Keratinocyte (primary cell): ENCODE measurements around the gene CLSTN2. TPM values are rescaled to one million over a fixed set of nuclear protein-coding genes. Genes with fewer than 3 reads are reported as not detected.

Experiments
- DNase-seq: peaks from one replicate; pipeline ENCODE4 v3.0.0-alpha.2; 2011; ENCODE audit warnings: low read depth, missing footprints, low spot score
- FAIRE-seq: peaks from 2 replicates; lab custom pipeline; 2011; peaks lifted over from hg19 to GRCh38; lab: Jason Lieb, UNC
- H2AFZ ChIP-seq: 2 replicates; pipeline ENCODE4 v1.6.0; 2012; ENCODE audit warnings: low read length, control low read depth, inconsistent platforms; ENCODE audit not compliant: control insufficient read depth
- H3K27ac ChIP-seq: 2 replicates; pipeline ENCODE4 v1.5.1; 2011; ENCODE audit warnings: low read length; ENCODE audit not compliant: control insufficient read depth, insufficient read depth
- H3K27me3 ChIP-seq: 3 replicates; pipeline ENCODE4 v1.6.0; 2011; ENCODE audit warnings: low read length; ENCODE audit not compliant: control insufficient read depth, insufficient read depth; ENCODE audit errors: extremely low read depth
- H3K36me3 ChIP-seq, 2 experiments: 2 replicates in 1 of 2; 3 replicates in 1 of 2; pipeline ENCODE4 v1.5.1; 2011; ENCODE audit warnings: low read length in 2 of 2, mild to moderate bottlenecking in 1 of 2; ENCODE audit not compliant: control insufficient read depth in 2 of 2, insufficient read depth in 2 of 2; ENCODE audit errors: extremely low read depth in 1 of 2
- H3K4me1 ChIP-seq: 3 replicates; pipeline ENCODE4 v1.5.1; 2011; ENCODE audit warnings: low read length; ENCODE audit not compliant: control insufficient read depth, insufficient read depth; ENCODE audit errors: extremely low read depth
- H3K4me2 ChIP-seq: 3 replicates; pipeline ENCODE4 v1.6.0; 2011; ENCODE audit warnings: low read depth, low read length; ENCODE audit not compliant: control insufficient read depth, insufficient read depth; ENCODE audit errors: extremely low read depth
- H3K4me3 ChIP-seq, 3 experiments: fragments of 200-600 bp in 1 of 3; sonication (generic) in 1 of 3; 2 replicates in 2 of 3; 3 replicates in 1 of 3; pipeline ENCODE4 v1.5.1; 2011 to 2016; ENCODE audit warnings: low read length in 3 of 3, mild to moderate bottlenecking in 3 of 3, control low read depth in 2 of 3, inconsistent platforms in 1 of 3, low read depth in 1 of 3, mixed read lengths in 1 of 3, mixed run types in 1 of 3, moderate library complexity in 1 of 3; ENCODE audit not compliant: control insufficient read depth in 2 of 3, insufficient read depth in 2 of 3; ENCODE audit errors: extremely low read depth in 1 of 3
- H3K79me2 ChIP-seq: 2 replicates; pipeline ENCODE4 v1.6.0; 2012; ENCODE audit warnings: low read length; ENCODE audit not compliant: control insufficient read depth, insufficient read depth
- H3K9ac ChIP-seq: 3 replicates; pipeline ENCODE4 v1.6.0; 2011; ENCODE audit warnings: low read length; ENCODE audit not compliant: control insufficient read depth, insufficient read depth; ENCODE audit errors: extremely low read depth
- H3K9me1 ChIP-seq: 3 replicates; pipeline ENCODE4 v1.6.0; 2011; ENCODE audit warnings: low read length; ENCODE audit not compliant: control insufficient read depth, insufficient read depth; ENCODE audit errors: extremely low read depth
- H3K9me3 ChIP-seq: 2 replicates; pipeline ENCODE4 v1.5.1; 2012; ENCODE audit warnings: low read depth, low read length; ENCODE audit not compliant: control insufficient read depth
- H4K20me1 ChIP-seq: 3 replicates; pipeline ENCODE4 v1.6.0; 2011; ENCODE audit warnings: low read length; ENCODE audit not compliant: control insufficient read depth, insufficient read depth; ENCODE audit errors: extremely low read depth
- CTCF ChIP-seq, 3 experiments: IDR thresholded peaks in 1 of 3; conservative IDR thresholded peaks in 1 of 3; optimal IDR thresholded peaks in 1 of 3; 2 replicates in 2 of 3; 3 replicates in 1 of 3; pipeline versions ENCODE3 to v1.5.1; 2011; ENCODE audit warnings: low read length in 3 of 3, mild to moderate bottlenecking in 3 of 3, moderate library complexity in 2 of 3, control low read depth in 1 of 3, inconsistent platforms in 1 of 3; ENCODE audit not compliant: insufficient read depth in 2 of 3; ENCODE audit errors: extremely low read depth in 1 of 3
- EZH2 ChIP-seq: IDR thresholded peaks from one replicate; pipeline ENCODE4 v1.6.1; 2012; ENCODE audit warnings: inconsistent platforms, mild to moderate bottlenecking, low read length, moderate library complexity
- dilution Hi-C: fragments of 300-500 bp; cut with MboI; formaldehyde crosslinking; loops from one replicate; pipeline ENCODE4 v1.7.0; 2020; ENCODE audit warnings: low sequenced_read_pairs; ENCODE audit not compliant: extremely low pct_ligation_motif_present
- polyA plus RNA-seq, 5 experiments: library from polyadenylated mRNA; depleted of rRNA in 3 of 5; stranded (reverse) in 3 of 5; stranded (forward) in 1 of 5; unstranded in 1 of 5; fragments of >200 nt; gene quantifications; 1 replicate in 1 of 5; 2 replicates in 3 of 5; 3 replicates in 1 of 5; pipeline versions ENCODE4 v1.2.1 to v1.2.3, GENCODE V29; 2011 to 2012; ENCODE audit warnings: missing spikeins in 2 of 5, low read depth in 1 of 5, low replicate concordance in 1 of 5

CLSTN2 gene
- polyA plus RNA-seq, 1 donor (not counting 4 experiments of a cell fraction or from before 2014, with no cell fraction given): 0.09 TPM

- H3K9me1 ChIP-seq: no peaks in the 10 kb centered on the region
- peak overlapping the region; percentile 36 for H2AFZ ChIP-seq
- no peaks in the 10 kb centered on the region for H3K36me3 ChIP-seq
- no peaks in the 10 kb centered on the region for H3K79me2 ChIP-seq
- TF ChIP-seq EZH2 (no peak), CTCF (optimal IDR thresholded peaks at IDR 0.05 in 1 of 3, IDR thresholded peaks at IDR 0.05 in 1 of 3, conservative IDR thresholded peaks at IDR 0.05 in 1 of 3; ENCODE audit: extremely low read depth in 1 of 3, insufficient read depth in 2 of 3, low read length in 3 of 3) (no peak)
- DNase-seq: no peak
- H3K9me3 ChIP-seq: no peaks in the 10 kb centered on the region
- H3K9ac ChIP-seq: no peak overlapping the region
- H4K20me1 ChIP-seq: no peaks in the 10 kb centered on the region
- dilution Hi-C loops: no loop called here
- no peaks in the 10 kb centered on the region for H3K27me3 ChIP-seq
- FAIRE-seq: peak; percentile 23
- no peak overlapping the region for H3K4me2 ChIP-seq
- no peaks in the 10 kb centered on the region for H3K4me1 ChIP-seq
- no peak overlapping the region for H3K27ac ChIP-seq
- H3K4me3 ChIP-seq: no peak overlapping the region
Observed at GRCh38 chr3:140386357-140387100, 451.5 kb downstream of the CLSTN2 start.

GRCh38 chr3:140387244-140387643 is 452.3 kb downstream of the CLSTN2 start:
- Histone ChIP-seq H3K4me3 (no peak overlapping the region), H3K27me3 (no peaks in the 10 kb centered on the region), H3K4me2 (no peak overlapping the region), H3K9me3 (no peaks in the 10 kb centered on the region), H4K20me1 (no peaks in the 10 kb centered on the region), H3K4me1 (no peaks in the 10 kb centered on the region), H3K36me3 (no peaks in the 10 kb centered on the region), H3K27ac (no peak overlapping the region), H2AFZ (no peak overlapping the region), H3K9ac (no peak overlapping the region), H3K79me2 (no peaks in the 10 kb centered on the region), H3K9me1 (no peaks in the 10 kb centered on the region)
- FAIRE-seq: no peak
- dilution Hi-C loops: no loop called here
- TF ChIP-seq EZH2 (no peak), CTCF (optimal IDR thresholded peaks at IDR 0.05 in 1 of 3, IDR thresholded peaks at IDR 0.05 in 1 of 3, conservative IDR thresholded peaks at IDR 0.05 in 1 of 3; ENCODE audit: extremely low read depth in 1 of 3, insufficient read depth in 2 of 3, low read length in 3 of 3) (no peak)
- no peak for DNase-seq
